Suprapubic skin (tissue), 3 donors: ENCODE measurements around the gene POLE.

Experiments used
- POLR2AphosphoS5 ChIP-seq, 3 donors: sonication (generic); formaldehyde crosslinking; IDR thresholded peaks; one replicate each; pipeline ENCODE4 v1.6.1; 2017; ENCODE audit warnings: antibody characterized with exemption in 3 of 3
- TF ChIP-seq, protein P1 (sequence below), 2 donors: fragments of 200-600 bp in 1 of 2; fragments of 450-650 bp in 1 of 2; sonication (generic) in 1 of 2; IDR thresholded peaks; one replicate each; pipeline ENCODE4 v1.5.1; 2016 to 2019; ENCODE audit warnings: antibody characterized with exemption in 2 of 2, mild to moderate bottlenecking in 1 of 2, moderate library complexity in 1 of 2

GRCh38 chr12:132595183-132595582 lies 92.0 kb downstream of the POLE start:
- TF ChIP-seq POLR2AphosphoS5 (IDR thresholded peaks at IDR 0.05): no peak
- TF ChIP-seq, protein P1, sequence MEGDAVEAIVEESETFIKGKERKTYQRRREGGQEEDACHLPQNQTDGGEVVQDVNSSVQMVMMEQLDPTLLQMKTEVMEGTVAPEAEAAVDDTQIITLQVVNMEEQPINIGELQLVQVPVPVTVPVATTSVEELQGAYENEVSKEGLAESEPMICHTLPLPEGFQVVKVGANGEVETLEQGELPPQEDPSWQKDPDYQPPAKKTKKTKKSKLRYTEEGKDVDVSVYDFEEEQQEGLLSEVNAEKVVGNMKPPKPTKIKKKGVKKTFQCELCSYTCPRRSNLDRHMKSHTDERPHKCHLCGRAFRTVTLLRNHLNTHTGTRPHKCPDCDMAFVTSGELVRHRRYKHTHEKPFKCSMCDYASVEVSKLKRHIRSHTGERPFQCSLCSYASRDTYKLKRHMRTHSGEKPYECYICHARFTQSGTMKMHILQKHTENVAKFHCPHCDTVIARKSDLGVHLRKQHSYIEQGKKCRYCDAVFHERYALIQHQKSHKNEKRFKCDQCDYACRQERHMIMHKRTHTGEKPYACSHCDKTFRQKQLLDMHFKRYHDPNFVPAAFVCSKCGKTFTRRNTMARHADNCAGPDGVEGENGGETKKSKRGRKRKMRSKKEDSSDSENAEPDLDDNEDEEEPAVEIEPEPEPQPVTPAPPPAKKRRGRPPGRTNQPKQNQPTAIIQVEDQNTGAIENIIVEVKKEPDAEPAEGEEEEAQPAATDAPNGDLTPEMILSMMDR (IDR thresholded peaks at IDR 0.05): no peak
